GM19468 (cell line): ENCODE data around the gene SARS1.
"Not testable (repeated sequence)": the region's sequence is repeated elsewhere in the genome, so short reads cannot be mapped to it uniquely, and the experiment has no call there.

Experiments
- ATAC-seq: cut with Tn5 transposase; IDR thresholded peaks from one replicate; pipeline ENCODE4 v1.9.1; 2021; ENCODE audit warnings: mild to moderate bottlenecking, moderate library complexity, moderate number of reproducible peaks; ENCODE audit not compliant: unreplicated experiment; ENCODE audit errors: extremely low read depth

The SARS1 gene

DNA sequence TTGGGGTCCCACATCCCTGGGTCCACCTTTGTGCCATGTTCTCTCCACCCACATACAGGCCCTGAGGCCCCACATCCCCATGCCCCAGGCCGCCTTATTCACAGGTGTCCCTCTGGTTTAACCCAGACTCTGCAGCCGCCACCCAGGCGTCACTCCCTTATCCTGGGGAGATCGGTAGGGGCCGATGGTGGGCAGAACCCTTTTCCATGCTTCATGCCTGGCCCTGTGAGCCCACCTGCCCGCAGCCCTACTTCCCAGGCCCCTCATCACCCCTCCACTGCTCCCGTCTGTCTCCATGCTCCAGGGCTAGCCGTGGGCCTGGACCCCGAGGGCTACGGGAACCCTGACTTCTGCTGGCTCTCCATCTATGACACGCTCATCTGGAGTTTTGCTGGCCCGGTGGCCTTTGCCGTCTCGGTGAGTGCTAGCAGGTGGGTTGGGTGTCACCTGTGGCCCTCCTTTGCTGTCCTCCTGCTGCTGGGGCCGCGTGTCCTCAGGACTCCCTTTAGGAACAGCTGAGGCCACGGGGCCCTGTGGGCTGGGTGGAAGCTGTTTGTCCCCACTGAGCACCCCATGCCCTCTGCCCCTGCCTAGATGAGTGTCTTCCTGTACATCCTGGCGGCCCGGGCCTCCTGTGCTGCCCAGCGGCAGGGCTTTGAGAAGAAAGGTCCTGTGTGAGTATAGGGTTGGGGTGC lies 57.1 kb downstream of the SARS1 start:
- no peak for ATAC-seq

GRCh38 chr1:109271458-109271857 lies 57.7 kb downstream of the SARS1 start:
- ATAC-seq, result no peak

DNA sequence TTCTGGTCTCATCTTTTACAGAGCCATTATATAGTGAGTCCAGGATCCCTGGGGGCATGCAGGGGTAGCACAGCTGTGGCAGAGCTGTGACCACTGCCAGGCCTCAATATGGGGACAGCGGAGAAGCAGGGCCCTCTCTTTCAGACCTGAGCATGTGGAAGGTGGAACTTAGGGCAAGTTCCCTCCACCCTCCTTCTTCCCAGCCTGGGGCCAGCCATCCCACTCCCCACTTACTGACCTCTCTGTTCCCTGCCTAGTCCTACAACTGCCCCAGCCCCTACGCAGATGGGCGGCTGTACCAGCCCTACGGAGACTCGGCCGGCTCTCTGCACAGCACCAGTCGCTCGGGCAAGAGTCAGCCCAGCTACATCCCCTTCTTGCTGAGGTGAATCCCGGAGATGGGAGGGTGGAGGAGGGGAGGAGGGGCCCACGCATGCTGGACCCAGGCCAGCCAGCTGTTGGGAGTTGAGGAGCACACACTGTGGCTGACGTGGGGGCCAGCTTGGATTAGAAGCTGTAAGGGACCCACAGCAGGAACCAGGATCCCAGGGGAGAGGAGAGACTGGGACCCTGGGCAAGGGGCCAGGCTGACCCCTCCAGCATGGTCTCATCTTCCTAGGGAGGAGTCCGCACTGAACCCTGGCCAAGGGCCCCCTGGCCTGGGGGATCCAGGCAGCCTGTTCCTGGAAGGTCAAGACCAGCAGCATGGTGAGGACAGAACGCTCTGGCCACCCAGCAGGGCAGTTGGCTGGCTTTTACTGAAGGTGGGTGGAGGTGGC lies 58.5 kb downstream of the SARS1 start:
- no peak for ATAC-seq

- no peak for ATAC-seq
Measured at GRCh38 chr1:109272831-109273547, 59.3 kb downstream of the SARS1 start.

DNA sequence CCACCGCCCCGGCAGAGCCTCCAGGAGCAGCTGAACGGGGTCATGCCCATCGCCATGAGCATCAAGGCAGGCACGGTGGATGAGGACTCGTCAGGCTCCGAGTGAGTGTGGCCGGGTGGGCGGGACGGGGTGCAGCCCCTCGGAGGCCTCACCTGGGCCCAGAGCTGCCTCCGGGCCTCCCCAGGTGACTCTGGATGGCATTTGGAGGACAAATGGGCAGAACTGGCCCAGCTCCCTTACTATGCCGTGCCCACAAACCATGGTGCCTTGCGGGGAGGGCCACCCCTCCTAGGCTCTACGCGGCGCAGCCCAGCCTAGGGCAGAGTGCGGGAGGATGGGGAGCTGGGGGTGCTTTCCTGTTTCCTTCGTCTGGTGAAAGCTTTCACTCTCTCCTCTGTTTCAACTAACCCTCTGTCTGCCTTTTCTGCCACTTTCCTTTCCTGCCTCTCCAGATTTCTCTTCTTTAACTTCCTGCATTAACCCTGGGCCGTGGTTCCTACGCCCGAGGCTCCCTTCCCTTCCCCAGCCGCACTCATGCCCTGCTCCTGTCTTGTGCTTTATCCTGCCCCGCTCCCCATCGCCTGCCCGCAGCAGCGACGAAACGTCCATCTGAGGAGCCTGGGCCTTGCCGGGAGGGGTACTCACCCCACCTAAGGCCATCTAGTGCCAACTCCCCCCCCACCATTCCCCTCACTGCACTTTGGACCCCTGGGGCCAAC lies 60.0 kb downstream of the SARS1 start:
- ATAC-seq, result no peak

- ATAC-seq, result no peak
Measured at GRCh38 chr1:109274533-109275476, 61.1 kb downstream of the SARS1 start.

GRCh38 chr1:109275706-109276345 lies 62.1 kb downstream of the SARS1 start:
- ATAC-seq, result no peak

GRCh38 chr1:109277434-109278204 lies 63.9 kb downstream of the SARS1 start:
- ATAC-seq, result no peak

DNA sequence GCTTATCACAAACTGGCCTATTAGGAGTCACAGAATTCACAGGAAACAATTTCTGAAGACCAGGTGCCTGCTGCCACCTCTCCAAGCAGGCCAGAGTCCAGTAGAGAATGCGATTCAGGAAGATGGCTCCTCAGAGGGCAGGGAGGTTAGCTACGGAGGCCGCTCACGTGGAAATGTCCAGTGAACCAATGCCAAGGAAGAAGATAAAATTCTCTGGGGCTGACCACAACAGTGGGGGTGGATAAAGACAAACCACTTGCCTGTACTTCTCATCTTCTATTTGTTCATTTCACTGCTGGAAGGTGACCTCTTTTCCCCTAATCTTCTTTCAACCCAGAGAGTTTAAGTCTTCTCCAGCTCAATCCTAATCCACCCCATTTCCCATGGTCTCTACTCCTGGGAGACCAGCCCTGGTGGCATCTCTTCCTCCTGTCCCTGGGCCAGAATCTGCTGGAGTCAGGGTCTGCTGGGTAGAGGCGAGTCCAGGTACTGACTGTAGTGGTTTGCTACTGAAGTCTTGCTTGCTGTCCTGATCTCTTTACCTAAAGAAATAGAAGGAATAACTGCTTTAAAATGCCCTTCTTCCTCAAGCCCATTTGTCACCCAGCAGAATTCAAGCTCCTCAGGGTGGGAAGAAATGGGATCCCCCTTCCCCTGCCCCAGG lies 66.0 kb downstream of the SARS1 start:
- ATAC-seq, result no peak

DNA sequence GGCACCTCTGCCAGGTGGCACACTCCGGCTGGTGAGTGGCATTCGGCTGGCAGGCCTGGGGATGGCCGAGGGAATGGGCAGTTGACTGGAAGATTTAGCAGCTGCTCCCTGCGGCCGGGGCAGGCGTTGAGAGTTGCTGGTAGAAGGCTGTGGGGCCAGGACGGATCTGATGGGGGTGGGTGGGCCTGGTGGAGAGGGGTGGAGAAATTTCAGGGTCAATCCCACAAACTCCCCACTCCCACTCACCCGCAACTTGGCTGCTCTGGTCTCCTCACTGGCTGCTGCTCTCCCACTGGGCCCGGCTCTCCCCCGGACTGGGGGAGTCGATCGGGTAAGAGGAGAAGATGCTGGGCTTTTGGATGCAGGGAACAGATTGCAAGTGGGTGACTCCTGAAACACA lies 67.1 kb downstream of the SARS1 start:
- ATAC-seq, result no peak

GRCh38 chr1:109281680-109282496 lies 68.2 kb downstream of the SARS1 start:
- ATAC-seq, result no peak

DNA sequence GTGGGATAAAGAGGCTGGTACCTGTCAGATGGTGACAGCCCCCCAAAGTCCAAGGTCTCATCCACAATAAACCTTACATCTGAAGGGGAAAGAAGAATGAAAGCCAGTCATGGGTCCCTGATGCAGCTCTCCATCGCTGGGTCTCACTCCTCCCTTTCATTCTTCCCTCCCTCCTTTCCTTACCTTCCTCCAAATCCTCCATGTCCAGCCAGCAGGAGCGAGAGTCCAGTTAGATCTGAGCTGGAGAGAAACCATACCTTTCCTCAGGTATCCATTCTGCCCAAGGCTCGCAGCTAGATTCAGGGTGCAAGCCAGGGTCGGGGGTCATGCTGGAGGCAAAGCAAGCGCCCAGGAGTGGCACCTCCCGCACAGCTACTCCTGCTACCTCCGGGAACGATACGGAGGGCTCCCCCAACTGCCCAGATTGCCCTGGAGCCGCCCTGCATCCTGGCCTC lies 68.8 kb downstream of the SARS1 start:
- no peak for ATAC-seq

- peak; percentile 53 for ATAC-seq
Measured at GRCh38 chr1:109282952-109283747, 69.4 kb downstream of the SARS1 start, which contains the start of gene PSRC1. PSRC1 (minus strand) TSS chr1:109283145.

DNA sequence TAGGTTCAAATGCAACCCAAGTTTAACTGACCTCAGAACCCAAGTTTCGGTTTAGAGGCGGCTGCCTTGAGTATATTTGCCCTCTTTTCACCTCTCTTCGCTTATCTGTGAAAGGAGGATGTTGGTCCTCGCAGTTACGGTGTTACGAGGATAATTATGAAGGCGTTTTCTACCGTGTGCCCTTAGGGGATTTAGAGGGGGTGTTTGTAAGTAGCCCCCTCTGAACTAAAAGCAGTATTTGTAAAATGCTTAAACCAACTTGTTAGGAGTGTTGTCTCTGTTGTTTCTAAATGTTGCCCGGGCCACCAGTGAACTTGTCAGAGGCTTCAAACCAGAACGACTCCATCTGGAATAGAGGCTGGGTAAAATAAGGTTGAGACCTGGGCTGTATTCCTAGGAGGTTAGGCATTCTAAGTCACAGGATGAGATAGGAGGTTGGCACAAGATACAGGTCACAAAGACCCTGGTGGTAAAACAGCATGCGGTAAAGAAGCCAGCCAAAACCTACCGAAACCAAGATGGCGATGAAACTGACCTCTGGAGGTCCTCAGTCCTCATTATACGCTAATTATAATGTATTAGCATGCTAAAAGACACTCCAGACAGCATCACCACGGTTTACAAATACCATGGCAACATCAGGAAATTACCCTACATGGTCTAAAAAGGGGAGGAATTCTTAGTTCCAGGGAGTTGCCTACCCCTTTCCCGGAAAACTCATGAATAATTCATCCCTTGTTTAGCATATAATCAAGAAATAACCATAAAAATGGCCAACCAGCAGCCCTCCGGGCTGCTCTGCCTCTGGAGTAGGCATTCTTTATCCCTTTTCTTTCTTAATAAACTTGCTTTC lies 70.3 kb downstream of the SARS1 start:
- no peak for ATAC-seq

GRCh38 chr1:109286762-109287161 lies 73.0 kb downstream of the SARS1 start:
- not testable (repeated sequence) for ATAC-seq
